Stimulated activated CD4-positive, alpha-beta T cell treated with anti-CD3 and anti-CD28 coated beads, Interleukin-15, amount 100 ng/mL, for 48 hours (primary cell): ENCODE data around the gene CRELD2.

Experiments used
- DNase-seq, 2 donors: peaks; one replicate each; pipeline ENCODE4 v3.0.0-alpha.2; 2020; ENCODE audit warnings: low read depth in 2 of 2

The CRELD2 gene

DNA sequence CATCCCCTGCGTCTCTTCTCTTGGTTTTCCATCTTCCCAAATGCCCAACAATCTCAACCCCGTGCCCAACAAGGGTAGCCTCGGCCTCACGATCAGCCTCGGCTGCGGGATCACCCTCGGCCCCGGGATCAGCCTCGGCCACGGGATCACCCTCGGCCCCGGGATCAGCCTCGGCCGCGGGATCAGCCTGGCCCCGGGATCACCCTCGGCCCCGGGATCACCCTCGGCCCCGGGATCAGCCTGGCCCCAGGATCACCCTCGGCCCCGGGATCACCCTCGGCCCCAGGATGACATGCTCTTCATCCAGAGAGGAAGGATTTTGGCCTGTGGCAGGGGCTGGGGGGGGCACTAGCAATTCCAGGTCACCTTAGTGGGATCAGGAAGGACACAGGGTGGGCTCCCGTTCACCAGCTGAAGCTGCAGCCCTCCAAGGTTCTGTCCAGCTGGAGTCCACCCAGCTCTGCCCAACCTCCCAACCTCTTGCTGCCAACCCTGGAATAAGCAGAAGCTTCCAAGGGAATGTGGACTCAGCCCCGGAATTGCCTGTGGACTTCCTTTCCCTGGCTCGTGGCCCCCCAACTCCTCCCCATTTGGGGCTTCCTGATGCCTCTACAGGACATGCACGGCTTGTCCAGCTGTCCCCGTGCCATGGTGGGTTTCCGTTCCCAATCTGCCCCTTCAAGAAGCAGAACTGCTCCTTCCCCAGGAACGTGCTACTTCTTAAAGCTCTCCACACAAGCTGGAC, 6.4 kb upstream of the CRELD2 start:
- no peak for DNase-seq

DNA sequence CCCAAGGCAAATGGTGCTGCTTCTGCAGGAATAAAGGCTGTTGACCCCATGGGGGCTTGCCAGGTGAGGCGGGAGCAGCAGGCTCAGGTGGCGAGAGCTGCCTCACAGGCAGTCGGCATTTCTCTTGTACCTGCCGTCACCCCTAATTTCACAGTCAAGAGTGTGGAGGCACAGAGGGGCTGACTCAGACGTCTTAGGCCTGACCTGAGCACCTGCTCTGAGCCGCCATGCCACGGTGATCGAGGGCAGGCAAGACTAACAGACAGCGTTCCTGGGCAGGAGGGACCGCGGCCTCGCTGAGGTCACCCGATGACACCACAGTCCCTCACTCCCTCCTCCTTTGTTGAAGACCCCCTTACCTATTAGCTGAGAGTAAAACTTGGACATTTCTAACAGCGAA, 5.4 kb upstream of the CRELD2 start:
- no peak for DNase-seq

DNA sequence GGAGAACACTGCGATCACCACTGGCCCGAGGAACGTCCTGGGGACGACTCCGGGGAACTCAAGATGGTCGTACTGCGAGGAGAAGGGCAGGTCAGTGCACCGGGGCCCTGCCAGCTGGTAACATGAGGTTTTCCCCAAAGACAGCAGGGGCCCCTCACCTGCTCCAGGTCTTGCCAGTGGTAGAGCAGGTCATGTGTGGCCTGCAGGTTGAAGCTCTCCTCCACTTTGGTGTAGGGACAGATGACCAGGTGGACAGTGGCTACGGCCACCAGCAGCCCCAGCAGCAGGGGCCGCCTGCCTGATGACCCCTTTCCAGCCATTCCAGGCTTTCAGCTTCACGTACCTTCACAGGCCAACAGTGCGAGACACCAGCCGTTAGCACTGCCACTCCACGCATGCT, 5.0 kb upstream of the CRELD2 start:
- no peak for DNase-seq

DNA sequence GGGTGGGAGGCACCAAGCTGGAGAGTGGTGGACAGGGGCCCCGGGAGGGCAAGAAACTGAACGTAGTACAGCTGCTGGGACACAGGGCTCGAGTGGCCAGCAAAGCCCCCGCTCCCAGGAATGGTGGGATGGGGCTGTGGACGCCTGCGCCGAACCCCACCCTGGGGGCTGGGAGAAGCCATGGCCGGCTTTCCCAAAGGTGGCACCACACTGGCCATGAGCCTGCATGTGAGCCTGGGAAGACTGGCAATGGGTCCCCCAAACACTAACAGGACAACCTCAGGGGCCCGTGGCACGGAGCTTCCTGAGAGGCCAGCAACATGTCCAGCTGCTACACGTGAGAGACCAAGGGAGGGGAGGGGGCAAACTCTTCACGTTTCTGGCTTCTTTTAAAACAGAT, 4.2 kb upstream of the CRELD2 start:
- no peak for DNase-seq

DNA sequence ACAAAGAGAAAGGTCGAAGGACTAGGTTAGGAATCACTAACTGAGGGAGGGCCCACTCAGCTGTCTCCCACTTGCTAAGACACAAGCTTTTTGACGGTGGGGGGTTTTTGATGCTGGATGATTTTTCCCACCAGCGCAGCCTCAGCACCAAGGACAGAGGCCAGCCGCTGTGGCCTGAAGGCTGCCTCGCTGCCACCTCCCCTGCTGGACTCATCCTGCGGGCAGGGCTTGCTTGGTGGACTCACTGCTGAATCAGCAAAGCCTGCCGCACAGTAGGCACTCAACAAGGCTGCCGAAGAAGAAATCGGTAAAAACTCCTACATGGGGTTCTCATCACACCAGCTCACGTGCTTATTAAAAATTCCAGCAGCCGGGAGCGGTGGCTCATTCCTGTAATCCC, 2.8 kb upstream of the CRELD2 start:
- no peak for DNase-seq

DNA sequence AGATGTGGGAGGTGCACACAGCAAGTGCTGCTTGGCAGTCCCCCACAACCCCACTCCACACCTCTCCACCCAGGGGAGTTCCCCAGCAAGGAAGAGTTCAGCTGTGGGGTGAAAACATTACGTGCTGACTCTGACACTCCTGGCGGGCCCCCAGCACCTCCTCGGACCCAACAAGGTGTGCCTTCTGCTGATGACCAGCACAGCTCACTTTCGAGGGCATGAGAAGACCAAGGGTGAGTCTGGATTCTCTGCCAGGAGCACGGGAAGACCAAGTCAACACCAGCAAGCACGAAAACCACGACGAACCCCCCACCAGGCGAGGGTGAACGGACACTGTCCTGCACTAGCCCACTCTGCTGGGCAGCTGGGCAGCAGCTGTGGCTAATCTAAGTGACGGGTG, 1.6 kb upstream of the CRELD2 start:
- no peak for DNase-seq

DNA sequence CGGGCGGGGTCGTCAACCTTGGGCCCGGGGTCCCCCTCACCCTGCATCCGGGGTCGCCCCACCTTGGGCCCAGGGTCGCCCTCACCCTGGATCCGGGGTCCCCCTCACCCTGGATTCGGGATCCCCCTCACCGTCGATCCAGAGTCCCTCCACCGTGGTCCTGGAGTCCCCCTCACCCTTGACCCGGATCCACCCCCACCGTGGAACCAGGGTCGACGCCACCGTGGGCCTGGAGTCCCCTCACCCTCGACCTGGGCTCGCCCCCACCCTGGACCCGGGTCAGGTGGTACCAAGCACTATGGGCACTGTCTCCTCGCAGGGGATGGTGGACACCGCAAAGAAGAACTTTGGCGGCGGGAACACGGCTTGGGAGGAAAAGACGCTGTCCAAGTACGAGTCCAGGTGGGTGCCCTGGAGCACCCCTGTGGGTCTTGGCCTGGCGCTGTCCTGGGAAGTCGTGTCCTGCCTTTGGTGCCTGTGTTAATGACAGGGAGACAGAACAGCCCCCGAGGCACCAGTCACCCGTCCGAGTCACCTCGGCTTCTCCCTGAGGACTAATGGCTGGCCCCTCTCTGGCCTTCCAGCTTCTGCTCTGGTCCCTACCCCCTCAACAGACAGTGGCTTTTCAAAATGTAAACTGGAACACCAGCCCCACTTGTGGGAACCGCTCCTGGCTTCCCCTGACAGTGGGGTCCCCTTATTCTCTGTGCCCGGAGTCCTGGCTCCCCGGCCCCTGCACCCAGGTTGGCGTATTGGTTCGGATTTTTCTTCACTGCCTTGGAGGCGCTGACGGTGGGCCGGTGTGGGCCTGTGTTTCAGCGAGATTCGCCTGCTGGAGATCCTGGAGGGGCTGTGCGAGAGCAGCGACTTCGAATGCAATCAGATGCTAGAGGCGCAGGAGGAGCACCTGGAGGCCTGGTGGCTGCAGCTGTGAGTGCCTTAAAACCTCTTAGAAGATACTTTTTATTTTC, 762 bp downstream of the CRELD2 start:
- no peak for DNase-seq

DNA sequence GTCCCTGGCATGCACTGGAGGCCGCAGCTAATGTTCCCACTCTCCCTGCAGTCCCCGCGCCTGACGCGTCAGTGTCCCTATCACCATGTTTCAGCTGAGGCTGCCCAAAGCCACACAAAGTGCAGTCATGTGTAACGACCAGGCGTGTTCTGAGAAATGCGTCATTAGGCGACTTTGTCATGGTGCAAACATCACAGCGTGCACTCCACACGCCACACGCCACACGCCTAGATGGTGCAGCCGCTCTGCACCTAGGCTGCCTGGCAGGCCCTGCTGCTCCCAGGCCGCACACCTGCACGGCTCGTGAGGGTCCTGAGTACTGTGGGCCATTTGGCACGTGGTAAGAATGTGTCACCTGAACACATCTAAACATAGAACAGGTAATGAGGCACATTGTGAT, 2.4 kb downstream of the CRELD2 start:
- DNase-seq: no peak

DNA sequence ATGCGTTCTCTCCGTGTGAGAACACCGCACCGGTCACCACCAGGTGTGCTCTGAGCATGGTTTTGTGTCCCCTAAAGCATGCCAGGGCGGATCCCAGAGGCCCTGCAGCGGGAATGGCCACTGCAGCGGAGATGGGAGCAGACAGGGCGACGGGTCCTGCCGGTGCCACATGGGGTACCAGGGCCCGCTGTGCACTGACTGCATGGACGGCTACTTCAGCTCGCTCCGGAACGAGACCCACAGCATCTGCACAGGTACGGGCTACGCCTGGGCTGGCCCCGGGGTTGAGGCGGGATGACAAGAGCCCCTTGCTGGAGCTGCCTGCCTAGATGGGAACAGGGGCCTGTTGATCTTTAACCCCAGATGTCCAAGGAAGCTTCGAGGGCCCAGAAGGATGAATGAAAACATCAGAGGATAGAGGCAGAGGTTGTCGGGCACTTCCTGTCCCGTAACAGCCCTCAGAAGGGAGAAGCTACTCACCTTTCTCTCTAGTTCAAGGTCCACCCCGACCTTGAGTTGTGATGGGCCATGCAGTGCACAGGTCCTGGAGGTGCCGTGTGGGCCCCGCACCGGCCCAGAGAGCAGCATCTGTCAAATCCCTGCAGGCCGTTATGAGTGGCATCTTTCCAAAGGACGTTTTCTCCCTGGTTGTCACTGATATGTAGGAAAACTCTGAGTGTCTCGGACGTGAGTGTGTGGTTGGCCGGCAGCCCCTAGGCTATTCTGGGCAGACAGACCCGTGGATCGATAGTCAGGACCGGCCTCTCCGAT, 3.3 kb downstream of the CRELD2 start:
- DNase-seq: no peak

DNA sequence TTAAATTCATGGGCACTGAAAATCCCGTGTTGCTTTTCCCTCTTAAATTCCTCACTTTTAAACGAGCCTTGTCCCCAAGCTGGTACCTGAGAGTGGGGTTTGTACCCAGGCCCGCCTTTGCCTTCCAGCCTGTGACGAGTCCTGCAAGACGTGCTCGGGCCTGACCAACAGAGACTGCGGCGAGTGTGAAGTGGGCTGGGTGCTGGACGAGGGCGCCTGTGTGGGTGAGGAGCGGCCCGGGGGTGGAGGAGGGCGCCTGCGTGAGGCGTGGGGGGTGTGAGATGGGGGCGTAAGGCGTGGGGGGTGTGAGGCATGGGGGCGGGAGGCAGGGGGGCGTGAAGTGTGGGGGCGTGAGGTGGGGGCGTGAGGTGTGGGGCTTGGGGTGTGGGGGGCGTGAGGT, 4.0 kb downstream of the CRELD2 start:
- DNase-seq: no peak

DNA sequence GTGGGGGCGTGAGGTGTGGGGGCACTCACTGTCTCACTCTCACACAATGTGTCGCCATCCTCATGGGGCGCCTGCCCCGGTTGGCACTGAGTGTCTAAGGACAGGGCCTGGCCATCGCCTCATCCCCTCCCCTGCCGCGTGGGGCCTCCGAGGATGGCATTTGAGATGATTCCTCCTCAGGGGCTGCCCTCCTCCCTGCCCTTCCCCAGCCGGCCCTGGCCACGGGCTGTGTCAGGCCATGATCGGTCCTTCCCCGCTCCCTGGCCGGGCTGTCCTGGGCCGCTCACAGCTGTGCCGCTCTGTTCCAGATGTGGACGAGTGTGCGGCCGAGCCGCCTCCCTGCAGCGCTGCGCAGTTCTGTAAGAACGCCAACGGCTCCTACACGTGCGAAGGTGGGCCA, 4.5 kb downstream of the CRELD2 start:
- no peak for DNase-seq

DNA sequence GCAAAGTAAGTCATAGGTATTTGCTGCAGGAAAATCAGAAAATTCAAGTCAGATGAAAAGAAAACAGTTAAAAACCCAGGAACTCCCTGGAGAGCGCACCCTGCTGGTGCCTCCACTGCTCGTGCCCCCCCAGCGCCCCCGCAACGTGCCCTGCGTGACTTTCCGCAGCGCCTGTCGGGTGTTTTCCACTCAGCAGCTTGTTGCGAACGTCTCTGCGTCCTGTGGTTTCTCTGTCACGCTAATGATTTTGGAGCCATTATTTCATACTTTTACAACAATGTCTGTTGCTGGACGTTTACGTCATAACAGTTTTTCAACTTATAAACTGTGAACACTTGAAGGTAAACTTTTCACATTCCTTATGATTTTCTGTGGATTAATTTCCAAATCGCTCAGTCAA, 5.0 kb downstream of the CRELD2 start:
- DNase-seq: no peak

DNA sequence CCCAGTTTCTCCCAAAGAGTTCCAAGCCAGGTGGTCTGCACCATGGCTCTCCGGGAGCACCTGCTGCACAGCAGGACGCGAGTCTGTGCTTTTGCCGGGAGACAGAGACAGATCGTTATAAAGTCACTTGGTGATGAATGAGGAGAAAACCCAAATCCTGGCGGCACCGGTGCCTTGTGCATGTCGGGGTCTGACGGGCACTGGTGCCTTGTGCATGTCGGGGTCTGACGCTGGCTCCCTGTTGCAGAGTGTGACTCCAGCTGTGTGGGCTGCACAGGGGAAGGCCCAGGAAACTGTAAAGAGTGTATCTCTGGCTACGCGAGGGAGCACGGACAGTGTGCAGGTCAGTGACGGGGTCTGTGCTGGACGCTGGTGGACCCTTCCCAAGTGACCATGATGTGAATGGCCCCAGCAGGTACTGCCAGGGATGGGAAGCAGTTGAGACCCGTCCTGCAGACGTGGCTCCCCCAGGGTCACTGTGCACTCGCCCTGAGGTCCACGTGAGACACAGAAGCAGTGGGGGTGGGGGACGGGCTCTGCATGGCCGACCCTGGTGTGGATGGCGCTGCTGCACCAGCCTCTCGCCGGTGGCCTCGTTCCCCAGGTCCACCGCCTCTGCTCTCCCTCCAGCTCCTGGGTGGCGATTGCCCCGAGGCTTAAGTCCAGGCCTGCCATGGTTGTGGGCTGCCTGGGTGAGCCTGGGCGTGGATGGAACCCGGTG, 5.8 kb downstream of the CRELD2 start:
- DNase-seq: no peak

DNA sequence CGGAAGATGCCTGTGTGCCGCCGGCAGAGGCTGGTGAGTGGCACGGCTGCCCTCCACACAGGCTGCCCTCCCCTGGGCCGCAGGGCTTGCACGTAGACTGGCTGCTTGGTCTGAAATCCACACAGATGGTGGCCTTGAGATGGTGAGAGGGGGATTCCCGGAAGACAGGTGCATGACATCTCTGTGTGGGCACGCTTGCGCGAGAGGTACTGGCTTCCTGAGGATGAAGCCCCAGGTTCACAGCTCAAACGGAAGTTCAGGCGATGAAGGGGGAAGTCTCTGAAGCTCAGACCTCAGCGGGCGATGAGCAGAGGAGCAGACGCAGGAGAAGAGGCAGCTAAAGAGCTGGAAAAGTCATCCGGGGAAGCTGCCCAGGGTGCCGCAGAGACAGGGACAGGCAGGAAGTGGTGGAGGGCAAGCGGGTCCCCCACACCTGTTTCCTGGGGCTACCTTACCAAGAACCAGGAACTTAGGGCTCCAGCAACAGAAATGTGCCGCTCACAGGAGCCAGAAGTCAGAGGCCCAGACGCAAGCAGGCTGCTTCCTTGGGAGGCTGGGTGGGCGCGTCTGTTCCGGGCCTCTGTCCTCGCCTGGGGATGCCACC, 7.2 kb downstream of the CRELD2 start:
- DNase-seq: peak; percentile 47

DNA sequence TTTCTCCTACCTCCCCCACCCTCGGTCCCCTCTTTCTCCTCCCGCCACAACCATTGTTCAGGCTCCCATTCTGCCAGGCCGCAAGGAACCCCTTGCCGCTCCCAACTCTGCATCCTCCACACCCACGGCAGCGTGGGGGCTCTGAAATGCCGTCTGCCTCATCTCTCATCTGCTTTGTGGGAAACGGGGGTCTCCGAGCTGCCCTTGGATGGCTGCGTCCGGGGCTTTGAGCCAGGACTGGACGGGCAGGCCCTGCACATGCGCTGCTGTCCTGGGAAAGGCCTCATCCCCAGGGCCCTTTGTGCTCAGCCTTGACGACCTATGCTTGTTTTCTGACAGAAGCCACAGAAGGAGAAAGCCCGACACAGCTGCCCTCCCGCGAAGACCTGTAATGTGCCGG, 8.5 kb downstream of the CRELD2 start:
- no peak for DNase-seq

DNA sequence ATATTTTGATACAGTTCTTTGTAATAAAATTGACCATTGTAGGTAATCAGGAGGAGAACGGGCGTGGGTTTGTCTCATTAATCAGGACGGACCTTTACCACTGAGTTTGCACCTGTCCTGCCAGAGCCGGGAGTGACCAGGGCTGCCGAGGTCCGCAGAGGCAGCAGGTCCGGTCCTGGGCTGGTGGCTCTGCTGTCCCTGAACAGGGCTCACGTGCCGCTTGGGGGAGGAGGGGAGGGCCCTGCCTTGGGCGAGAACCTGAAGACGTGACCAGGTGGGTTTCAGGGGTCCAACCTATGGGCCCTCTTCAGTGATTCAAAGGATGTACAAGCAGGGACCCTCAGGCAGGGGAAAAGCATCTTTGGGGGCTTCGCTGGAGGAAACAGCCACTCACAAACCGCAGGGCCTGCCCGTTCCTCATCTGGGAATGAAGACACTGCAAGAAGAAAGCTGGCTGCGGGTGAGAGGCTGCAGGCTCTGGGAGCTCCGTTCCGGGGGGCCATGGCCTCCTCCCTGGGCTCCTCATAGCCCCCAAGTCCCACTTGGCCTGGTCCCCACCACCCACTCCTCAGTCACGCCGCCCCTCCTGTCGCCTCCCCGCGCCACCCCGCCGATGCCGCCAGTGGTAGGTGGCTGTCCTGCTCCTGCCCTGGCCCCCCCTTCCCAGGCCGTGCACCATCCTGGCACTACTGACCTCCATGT, 9.2 kb downstream of the CRELD2 start:
- no peak for DNase-seq

DNA sequence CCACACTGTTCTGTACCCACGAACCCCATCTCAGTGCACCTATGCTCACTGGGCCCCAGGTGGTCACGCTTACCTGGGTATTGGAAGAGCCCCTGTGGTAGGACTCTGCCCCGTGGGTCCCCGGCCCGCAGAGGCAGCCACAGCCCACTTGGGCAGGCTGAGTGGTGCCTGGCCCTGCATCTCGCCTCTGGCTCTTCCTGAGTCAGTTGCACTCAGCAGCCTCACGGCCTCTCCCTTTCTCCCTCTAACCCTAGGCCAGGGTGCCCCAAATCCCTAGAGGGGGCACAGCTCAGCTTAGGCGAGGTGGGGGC, 9.7 kb downstream of the CRELD2 start:
- no peak for DNase-seq

DNA sequence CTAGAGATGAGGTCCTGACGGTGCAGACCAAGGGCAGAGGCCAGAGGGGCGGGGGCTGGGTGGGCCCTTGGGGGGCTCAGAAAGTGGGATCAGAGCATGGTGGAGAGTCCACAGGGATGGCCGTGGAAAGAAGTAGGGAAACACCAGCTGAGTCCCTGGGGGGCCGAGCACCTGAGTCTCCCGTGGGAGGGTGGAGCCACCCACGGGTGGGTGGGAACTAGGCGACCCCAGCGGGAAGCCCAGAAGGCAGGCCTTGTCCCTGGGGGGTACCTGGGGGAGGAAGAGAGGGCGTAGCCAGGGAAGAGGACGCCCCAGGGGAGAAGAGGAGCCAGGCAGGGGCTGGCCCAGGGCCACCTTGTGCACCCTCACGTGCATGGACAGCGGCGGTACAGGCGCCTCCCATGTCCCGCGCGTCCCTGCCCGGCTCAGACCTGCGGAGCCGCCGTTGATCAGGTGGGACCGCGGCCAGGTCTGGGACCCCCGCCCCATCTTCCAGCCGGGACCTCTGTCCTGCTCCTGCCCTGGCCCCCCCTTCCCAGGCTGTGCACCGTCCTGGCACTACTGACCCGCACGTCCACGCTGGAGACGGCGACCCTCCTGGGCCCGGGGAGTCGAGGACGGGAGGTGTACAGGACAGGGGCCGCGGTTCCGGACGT, 10.2 kb downstream of the CRELD2 start:
- no peak for DNase-seq

DNA sequence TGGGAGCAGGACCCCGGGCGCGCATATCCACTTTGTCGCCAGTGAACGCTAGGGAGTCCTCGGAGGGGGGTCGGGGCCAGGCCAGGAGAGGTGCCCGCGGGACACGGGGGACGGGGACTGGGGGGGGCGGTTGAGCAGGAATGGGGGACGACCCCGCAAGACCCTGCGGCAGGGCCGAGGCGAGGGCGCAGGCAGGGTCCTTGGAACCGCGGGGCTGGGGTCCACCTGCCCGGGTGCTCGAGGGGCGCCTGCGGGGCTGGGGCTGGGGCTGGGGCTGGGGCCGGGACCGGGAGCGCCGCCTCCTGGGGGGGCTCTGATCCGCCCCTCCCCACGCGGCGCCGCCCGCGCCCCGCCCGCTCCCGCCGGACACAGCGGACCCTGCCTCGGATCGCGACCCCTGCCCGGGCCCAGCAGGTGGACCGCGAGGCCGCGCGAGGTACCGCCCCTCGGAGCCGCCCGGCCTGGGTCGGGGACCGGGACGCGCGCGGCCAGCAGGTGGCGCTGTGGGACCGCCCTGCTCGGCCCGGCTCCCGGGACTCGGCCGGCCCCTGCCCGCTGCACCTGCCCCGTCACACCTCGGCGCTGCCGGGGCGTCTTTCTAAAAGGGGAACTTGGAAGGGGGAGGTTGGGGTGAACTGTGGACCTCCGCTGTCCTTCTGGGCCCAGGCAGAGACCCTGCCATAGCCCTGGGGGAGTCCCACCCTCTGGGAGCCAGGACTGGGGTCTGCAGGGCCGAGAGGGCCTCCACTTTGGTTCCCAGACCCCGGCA, 11.0 kb downstream of the CRELD2 start:
- peak; percentile 45 to 74 for DNase-seq
